ENCODE results near the gene TBC1D2.

Gene TBC1D2

GRCh38 chr9:98234245-98234825, 21.1 kb downstream of the TBC1D2 start:
- DNase-seq = no peak

DNA sequence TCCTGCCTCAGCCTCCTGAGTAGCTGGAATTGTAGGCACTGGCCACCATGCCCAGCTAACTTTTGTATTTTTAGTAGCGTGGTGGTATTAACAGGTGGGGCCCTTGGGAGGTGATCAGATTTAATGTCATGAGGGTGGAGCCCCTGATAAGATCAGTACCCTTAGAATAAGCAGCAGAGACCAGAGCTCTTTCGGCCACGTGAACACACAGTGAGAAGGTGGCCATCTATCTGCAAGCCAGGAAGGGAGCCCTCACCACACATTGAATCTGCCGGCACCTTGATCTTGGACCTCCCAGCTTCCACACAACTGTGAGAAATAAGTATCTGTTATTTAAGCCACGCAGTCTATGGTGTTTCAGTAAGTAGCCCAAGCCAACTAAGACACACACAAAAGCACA, 22.5 kb downstream of the TBC1D2 start:
- no peak for DNase-seq

- DNase-seq = no peak
Measured at GRCh38 chr9:98231770-98232478, 23.5 kb downstream of the TBC1D2 start.

DNA sequence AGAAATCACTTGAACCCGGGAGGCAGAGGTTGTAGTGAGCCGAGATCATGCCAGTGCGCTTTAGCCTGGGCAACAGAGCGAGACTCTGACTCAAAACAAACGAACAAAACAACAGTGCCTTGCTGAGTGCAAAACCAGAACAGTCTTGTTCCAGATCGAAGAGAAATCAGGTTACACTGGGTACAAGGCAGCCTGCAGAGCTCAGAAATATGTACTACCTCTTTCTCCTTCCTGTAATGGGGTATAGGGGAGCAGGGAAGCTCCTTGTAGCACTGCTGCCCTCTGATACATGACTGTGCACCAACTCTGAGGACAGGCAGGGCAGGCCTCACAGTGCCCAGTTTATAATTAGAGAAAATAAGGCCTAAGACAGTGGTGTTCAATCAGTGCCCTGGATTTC, 24.7 kb downstream of the TBC1D2 start:
- DNase-seq = no peak

GRCh38 chr9:98230304-98230703, 25.1 kb downstream of the TBC1D2 start:
- DNase-seq = no peak

DNA sequence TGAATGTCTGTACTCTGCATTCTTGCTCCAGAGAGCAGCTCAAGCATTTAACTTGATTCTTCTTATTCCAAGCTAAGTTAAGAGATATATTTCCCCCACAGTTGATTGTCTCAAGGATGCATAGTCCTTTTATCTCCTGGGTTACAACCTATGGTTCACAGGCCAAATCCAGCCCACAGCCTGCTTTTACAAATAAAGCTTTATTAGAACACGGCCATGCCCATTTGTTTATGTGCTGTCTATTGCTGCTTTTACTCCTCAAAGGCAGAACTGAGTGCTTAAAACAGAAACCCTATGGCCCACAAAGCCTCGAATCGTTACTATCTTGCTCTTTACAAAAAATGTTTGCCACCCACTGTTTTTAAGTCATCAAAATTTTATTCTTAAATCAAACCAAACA, 25.8 kb downstream of the TBC1D2 start:
- DNase-seq = no peak

- no peak for DNase-seq
Measured at GRCh38 chr9:98229090-98229395, 26.4 kb downstream of the TBC1D2 start.

DNA sequence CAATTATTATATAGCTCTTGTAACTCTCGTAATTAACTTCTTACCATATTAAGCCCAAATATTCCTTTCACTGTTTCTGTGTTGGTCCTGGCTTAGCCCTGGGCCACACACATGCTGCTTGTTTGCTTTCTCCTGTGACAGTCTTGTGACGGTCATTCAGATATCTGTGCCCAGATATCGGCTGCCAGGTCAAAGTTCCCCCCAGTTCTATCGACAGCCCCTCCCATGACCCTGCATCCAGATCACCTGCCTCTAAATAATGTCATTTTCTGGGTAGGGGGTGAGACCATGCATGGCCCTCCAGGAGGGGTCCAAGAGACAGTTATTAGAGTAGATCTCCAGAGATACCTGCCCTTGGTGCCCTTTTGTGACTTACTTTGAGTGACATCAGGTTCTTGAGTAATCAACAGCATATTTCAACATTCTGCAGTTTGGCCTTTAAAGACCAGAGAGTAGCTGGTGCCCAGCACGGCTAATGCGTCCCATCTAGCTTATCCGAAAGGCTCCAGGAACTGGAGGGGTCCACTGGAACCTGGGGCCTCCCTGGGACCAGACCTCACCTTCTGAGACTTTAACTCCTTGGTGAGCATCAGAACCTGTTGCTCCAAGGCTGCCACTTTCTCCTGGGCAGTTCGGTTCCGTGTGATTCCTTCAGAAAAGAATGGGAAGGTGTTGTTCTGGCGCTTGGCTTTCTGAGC, 26.9 kb downstream of the TBC1D2 start:
- DNase-seq = no peak

DNA sequence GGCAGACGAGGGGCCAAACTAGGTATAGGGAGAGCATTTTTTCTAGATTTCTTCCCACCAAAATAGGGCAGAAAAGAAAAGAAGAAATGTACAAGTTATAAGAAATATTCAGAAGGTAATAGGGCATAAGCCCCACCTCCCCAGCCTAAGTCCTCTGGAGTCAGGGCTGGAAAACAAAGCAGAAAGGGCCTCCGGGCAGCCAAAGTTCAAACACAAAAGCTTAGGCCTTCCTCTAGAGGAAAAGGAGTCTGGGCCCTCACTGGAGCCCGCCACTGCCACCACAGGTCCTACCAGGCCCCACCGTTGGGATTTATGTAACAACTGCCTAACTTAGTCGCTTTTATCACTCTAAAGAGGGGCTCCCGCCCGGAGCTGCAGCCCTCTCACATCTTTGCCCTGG, 27.6 kb downstream of the TBC1D2 start:
- no peak for DNase-seq

GRCh38 chr9:98226957-98227356, 28.5 kb downstream of the TBC1D2 start:
- no peak for DNase-seq

GRCh38 chr9:98226516-98226915, 28.9 kb downstream of the TBC1D2 start:
- DNase-seq = no peak

GRCh38 chr9:98225015-98225442, 30.4 kb downstream of the TBC1D2 start:
- no peak for DNase-seq

- no peak for DNase-seq
Measured at GRCh38 chr9:98222885-98223691, 32.4 kb downstream of the TBC1D2 start.

GRCh38 chr9:98220911-98221310, 34.5 kb downstream of the TBC1D2 start:
- DNase-seq = no peak

DNA sequence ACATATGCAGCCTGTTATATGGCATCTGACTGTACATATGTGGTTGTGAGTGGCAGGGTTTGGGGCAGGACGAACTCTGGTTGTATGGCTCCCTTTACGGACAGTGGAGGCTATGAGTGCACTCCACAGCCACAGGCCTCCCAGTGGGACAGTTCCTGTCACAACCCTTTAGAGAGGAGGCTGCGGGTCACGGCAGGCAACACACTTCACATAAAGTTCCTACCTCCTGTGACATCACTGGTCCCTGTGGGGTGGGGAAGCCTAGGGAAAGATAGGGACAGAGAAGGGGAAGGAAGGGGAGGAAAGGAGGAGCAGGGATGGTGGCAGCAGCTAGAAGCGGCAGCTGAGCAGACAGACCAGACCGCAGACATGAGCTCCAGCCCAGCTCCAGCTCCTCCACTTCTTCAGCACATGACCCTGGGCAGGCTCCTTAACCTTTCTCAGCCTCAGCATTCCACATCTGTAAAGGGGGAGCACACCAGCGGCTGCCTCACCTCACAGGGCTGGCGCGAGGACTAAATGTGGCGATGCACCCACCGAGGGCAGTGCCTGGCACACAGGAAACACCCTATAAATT, 35.6 kb downstream of the TBC1D2 start:
- no peak for DNase-seq

GRCh38 chr9:98219364-98219716, 36.1 kb downstream of the TBC1D2 start:
- DNase-seq = no peak

GRCh38 chr9:98218562-98219363, 36.7 kb downstream of the TBC1D2 start:
- no peak for DNase-seq

- no peak for DNase-seq
Measured at GRCh38 chr9:98217255-98217654, 38.2 kb downstream of the TBC1D2 start.

- no peak for DNase-seq
Measured at GRCh38 chr9:98216391-98216790, 39.1 kb downstream of the TBC1D2 start.

DNA sequence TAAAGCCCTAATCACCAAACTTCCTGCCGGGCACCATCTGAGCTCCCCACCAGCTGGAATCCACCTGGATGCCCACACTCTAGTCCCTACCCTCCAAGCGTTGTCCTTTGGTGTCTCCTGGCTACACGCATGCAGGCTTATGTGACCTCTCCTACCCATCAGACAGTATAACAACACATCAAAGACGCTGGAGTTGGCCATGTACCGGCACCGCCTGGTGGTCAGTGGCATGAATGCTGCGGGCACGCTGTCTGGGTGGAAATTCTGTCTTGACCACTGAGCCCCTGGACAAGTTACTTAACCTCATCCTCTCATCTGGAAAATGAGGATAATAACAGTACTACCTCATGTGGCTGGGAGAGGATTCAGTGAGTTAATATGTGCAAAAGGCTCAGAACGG, 39.6 kb downstream of the TBC1D2 start:
- no peak for DNase-seq

GRCh38 chr9:98215271-98215670, 40.2 kb downstream of the TBC1D2 start:
- no peak for DNase-seq

DNA sequence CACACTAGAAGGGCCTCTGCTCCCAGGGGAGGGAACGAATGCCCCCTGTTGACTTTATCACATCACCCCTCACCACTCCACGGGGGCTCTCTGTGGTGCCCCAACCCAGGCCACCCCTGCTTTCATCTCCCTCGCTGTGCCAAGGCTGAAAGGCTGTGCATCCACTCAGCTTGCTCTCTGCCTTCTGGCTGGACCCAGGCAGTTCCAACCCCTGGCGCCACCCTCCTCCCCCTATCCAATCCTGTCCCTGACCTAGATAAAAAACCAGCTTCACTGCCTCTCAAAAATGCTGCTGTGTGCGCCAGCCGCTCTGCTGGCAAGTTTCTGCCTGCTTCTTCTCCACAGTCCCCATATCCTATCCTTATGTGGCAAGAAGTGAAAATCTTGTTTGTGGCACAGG, 40.6 kb downstream of the TBC1D2 start:
- no peak for DNase-seq

DNA sequence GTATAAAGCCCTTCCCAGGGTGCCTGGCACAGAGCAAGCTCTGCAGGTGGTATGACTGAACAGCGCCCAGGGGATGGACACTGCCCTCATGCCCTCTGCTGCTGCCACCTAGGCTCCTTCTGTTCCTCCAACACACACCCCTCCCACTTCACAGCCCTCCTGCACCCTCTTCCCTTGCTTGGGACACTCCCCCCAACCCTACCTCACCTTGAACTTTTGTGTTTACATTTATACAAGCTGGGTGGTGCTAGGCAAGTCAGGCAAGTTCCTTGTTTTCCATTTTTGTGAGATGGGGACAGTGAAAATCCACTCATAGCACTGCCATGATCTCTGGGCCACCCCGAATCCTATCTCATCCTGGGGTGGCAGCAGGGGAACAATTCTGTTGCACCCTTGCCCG, 44.2 kb downstream of the TBC1D2 start:
- no peak for DNase-seq
